ENCODE results near the gene PRRC2A. TPM values are rescaled to one million over a fixed set of nuclear protein-coding genes. Genes with fewer than 3 reads are reported as not detected.

Gene PRRC2A
- total RNA-seq, 1 experiment from 2014 or later: 123 TPM

DNA sequence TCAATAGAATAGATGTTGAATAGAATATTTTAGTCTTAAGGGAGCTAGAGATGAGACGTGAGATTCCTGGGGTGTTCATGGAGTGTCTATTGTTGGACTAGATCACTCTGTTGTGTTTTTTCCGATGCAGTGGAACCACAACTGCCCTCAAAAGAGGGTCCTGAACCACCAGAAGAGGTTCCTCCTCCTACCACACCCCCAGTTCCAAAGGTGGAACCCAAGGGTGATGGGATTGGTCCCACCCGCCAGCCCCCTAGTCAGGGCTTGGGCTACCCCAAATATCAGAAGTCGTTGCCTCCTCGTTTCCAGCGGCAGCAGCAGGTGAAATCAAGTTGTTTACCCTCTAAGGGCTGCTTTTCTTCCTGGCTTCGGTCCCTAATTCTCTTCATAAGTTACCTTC is 8.5 kb downstream of the PRRC2A start:
- Histone ChIP-seq H3K9ac (ENCODE audit: low read length) (no peak overlapping the region), H2AFZ (ENCODE audit: low read length) (no peak overlapping the region), H4K20me1 (ENCODE audit: low read length) (peaks cover 6% of the 10 kb centered on the region), H3K9me2 (replicated peaks; ENCODE audit: low read length) (no peaks in the 10 kb centered on the region), H3F3A (ENCODE audit: low read length, unreplicated experiment) (no peaks in the 10 kb centered on the region), H3K4me1 (ENCODE audit: insufficient read depth, low read length) (no peaks in the 10 kb centered on the region), H3K27me3 (ENCODE audit: low read length) (no peaks in the 10 kb centered on the region), H3K4me2 (ENCODE audit: low read length) (no peak overlapping the region), H3K9me3 (ENCODE audit: low read length) (no peaks in the 10 kb centered on the region), H3K36me3 (ENCODE audit: low read depth, low read length) (peaks cover 92% of the 10 kb centered on the region), H3K79me2 (ENCODE audit: low read length) (peaks cover 18% of the 10 kb centered on the region), H3K27ac (ENCODE audit: low read length) (no peak overlapping the region), H3K4me3 (ENCODE audit: low read length) (no peak overlapping the region)
- POLR2A ChIA-PET (ENCODE audit: unreplicated experiment): no interaction called here
- DNase-seq (no peak), ATAC-seq (no peak)
- no TSS peak for BruUV-seq (replicated peaks)
- intact Hi-C loops (cut with micrococcal nuclease): no loop called here
- TF ChIP-seq CTCF (conservative IDR thresholded peaks at IDR 0.05; ENCODE audit: low read depth, low read length) (no peak), EZH2phosphoT487 (IDR thresholded peaks at IDR 0.05; ENCODE audit: borderline replicate concordance, low read length) (no peak), EZH2 (IDR thresholded peaks at IDR 0.05; ENCODE audit: low read length, unreplicated experiment) (no peak)
- CTCF ChIA-PET: no interaction called here

DNA sequence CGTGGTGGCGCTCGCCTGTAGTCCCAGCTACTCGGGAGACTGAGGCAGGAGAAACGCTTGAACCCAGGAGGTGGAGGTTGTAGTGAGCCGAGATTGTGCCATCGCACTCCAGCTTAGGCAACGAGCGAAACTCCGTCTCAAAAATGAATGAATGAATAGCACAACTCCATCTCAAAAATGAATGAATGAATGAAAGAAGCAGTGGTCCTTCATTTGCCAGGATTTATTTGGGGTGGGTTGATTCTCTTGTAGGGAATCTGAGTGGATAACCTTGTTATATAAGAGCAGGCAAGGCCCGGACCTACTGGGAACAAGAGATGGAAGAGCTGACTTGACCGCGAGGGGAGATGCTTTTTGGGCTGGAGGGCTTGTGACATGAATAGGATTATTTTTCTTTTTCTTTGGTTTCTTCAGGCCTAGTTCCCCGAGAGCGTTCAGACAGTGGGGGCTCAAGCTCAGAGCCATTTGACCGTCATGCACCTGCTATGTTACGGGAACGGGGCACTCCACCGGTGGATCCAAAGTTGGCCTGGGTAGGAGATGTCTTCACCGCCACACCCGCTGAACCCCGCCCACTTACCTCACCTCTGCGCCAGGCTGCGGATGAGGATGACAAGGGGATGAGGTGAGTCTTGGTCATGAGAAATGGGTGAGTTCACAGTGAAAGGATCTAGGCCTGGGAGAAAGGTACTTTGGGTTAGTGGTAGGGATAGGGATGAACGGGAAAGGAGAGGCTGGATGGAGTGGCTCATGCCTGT is 9.8 kb downstream of the PRRC2A start:
- Histone ChIP-seq H2AFZ (ENCODE audit: low read length) (no peak overlapping the region), H3K4me1 (ENCODE audit: insufficient read depth, low read length) (no peaks in the 10 kb centered on the region), H3K9ac (ENCODE audit: low read length) (no peak overlapping the region), H3K27ac (ENCODE audit: low read length) (no peak overlapping the region), H3K27me3 (ENCODE audit: low read length) (no peaks in the 10 kb centered on the region), H3K9me2 (replicated peaks; ENCODE audit: low read length) (no peaks in the 10 kb centered on the region), H4K20me1 (ENCODE audit: low read length) (peaks cover 3% of the 10 kb centered on the region; the same call in 1 of the 2 replicates), H3K36me3 (ENCODE audit: low read depth, low read length) (peaks cover 93% of the 10 kb centered on the region), H3F3A (ENCODE audit: low read length, unreplicated experiment) (no peaks in the 10 kb centered on the region), H3K4me3 (ENCODE audit: low read length) (no peak overlapping the region), H3K9me3 (ENCODE audit: low read length) (no peaks in the 10 kb centered on the region), H3K79me2 (ENCODE audit: low read length) (peaks cover 6% of the 10 kb centered on the region; the same call in 1 of the 2 replicates), H3K4me2 (ENCODE audit: low read length) (no peak overlapping the region)
- BruUV-seq (replicated peaks): no TSS peak
- ATAC-seq (no peak), DNase-seq (no peak)
- POLR2A ChIA-PET (ENCODE audit: unreplicated experiment): no interaction called here
- intact Hi-C loops (cut with micrococcal nuclease): no loop called here
- no peak for TF ChIP-seq EZH2 (IDR thresholded peaks at IDR 0.05; ENCODE audit: low read length, unreplicated experiment)
- no peak for TF ChIP-seq CTCF (conservative IDR thresholded peaks at IDR 0.05; ENCODE audit: low read depth, low read length)
- TF ChIP-seq EZH2phosphoT487 (IDR thresholded peaks at IDR 0.05; ENCODE audit: borderline replicate concordance, low read length): no peak
- CTCF ChIA-PET: no interaction called here

- POLR2A ChIA-PET (ENCODE audit: unreplicated experiment): no interaction called here
- Histone ChIP-seq H3K9me2 (replicated peaks; ENCODE audit: low read length) (no peaks in the 10 kb centered on the region), H3K27me3 (ENCODE audit: low read length) (no peaks in the 10 kb centered on the region), H3K79me2 (ENCODE audit: low read length) (no peaks in the 10 kb centered on the region; the same call in 1 of the 2 replicates), H3K9me3 (ENCODE audit: low read length) (no peaks in the 10 kb centered on the region), H3K27ac (ENCODE audit: low read length) (no peak overlapping the region), H3K4me2 (ENCODE audit: low read length) (no peak overlapping the region), H3K4me1 (ENCODE audit: insufficient read depth, low read length) (no peaks in the 10 kb centered on the region), H3F3A (ENCODE audit: low read length, unreplicated experiment) (no peaks in the 10 kb centered on the region), H4K20me1 (ENCODE audit: low read length) (peaks cover 3% of the 10 kb centered on the region; the same call in 1 of the 2 replicates), H3K4me3 (ENCODE audit: low read length) (no peak overlapping the region), H3K9ac (ENCODE audit: low read length) (no peak overlapping the region), H3K36me3 (ENCODE audit: low read depth, low read length) (peaks cover 93% of the 10 kb centered on the region), H2AFZ (ENCODE audit: low read length) (no peak overlapping the region)
- no TSS peak for BruUV-seq (replicated peaks)
- TF ChIP-seq CTCF (conservative IDR thresholded peaks at IDR 0.05; ENCODE audit: low read depth, low read length): no peak
- TF ChIP-seq EZH2 (IDR thresholded peaks at IDR 0.05; ENCODE audit: low read length, unreplicated experiment): no peak
- TF ChIP-seq EZH2phosphoT487 (IDR thresholded peaks at IDR 0.05; ENCODE audit: borderline replicate concordance, low read length): no peak
- CTCF ChIA-PET: no interaction called here
- ATAC-seq: no peak
- no peak for DNase-seq
- intact Hi-C loops (cut with micrococcal nuclease): no loop called here
Measured at GRCh38 chr6:31631209-31631608, 10.7 kb downstream of the PRRC2A start.

Measured in PC-3 (cell line).